NCI-H774 (cell line): ENCODE results near the gene PCDHGA8.
"Not testable (repeated sequence)": the region's sequence is repeated elsewhere in the genome, so short reads cannot be mapped to it uniquely, and the experiment has no call there.

ENCODE experiments used
- DNase-seq: peaks from one replicate; lab custom pipeline; 2025; lab: John Stamatoyannopoulos, UW

PCDHGA8 gene

DNA sequence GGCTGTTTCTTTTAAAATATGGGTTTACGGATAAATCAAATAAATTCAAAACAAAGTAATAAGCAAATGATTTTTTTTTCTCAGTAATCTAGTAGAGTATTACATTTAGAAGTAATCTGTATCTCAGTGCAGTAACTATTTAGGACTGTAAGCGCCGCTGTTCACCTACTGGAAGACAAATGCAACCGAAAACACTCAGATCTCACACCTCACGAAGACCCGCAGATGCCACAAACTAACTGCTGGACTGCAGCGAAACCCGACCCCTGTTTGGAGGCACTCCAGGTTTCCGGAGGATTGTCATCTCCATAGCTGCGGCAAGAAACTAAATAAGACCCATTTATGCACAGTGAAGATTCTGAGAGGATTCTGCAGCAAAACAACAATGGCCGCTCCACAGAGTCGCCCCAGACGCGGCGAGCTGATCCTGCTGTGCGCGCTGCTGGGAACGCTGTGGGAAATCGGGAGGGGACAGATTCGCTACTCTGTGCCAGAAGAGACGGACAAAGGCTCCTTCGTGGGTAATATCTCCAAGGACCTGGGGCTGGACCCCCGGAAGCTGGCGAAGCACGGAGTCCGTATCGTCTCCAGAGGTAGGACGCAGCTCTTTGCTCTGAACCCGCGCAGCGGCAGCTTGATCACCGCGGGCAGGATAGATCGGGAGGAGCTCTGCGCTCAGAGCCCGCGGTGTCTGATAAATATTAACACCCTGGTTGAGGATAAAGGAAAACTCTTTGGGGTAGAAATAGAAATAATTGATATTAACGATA lies at the start of gene PCDHGA8:
Gene PCDHGA8 (plus strand): TSS at position 205 of the 770 bp plus-strand sequence. CDS start 181 bp downstream, at position 386.
- no peak for DNase-seq

GRCh38 chr5:141342773-141343172 lies 49.7 kb upstream of the PCDHGA8 start:
- DNase-seq, result no peak

GRCh38 chr5:141343242-141343952 lies 49.0 kb upstream of the PCDHGA8 start, which contains the start of gene PCDHGA3:
PCDHGA3 (plus strand) TSS chr5:141343829; CDS start chr5:141344034, 205 bp downstream.
- no peak for DNase-seq

- no peak for DNase-seq
Observed at GRCh38 chr5:141343953-141344463, 48.4 kb upstream of the PCDHGA8 start.

DNA sequence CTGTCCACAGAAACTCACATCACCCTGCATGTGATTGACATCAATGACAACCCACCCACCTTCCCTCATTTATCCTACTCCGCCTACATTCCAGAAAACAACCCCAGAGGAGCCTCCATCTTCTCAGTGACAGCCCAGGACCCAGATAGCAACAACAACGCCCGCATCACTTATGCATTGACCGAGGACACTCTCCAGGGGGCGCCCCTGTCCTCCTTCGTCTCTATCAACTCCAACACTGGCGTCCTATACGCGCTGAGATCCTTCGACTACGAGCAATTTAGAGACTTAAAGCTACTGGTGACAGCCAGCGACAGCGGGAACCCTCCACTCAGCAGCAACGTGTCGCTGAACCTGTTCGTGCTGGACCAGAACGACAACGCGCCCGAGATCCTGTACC lies 47.1 kb upstream of the PCDHGA8 start:
- DNase-seq, result no peak

DNA sequence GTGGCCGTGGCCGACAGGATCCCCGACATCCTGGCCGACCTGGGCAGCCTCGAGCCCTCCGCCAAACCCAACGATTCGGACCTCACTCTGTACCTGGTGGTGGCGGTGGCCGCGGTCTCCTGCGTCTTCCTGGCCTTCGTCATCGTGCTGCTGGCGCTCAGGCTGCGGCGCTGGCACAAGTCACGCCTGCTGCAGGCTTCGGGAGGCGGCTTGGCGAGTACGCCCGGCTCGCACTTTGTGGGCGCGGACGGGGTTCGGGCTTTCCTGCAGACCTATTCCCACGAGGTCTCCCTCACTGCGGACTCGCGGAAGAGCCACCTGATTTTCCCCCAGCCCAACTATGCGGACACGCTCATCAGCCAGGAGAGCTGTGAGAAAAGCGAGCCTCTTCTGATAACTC lies 46.4 kb upstream of the PCDHGA8 start:
- not testable (repeated sequence) for DNase-seq

DNA sequence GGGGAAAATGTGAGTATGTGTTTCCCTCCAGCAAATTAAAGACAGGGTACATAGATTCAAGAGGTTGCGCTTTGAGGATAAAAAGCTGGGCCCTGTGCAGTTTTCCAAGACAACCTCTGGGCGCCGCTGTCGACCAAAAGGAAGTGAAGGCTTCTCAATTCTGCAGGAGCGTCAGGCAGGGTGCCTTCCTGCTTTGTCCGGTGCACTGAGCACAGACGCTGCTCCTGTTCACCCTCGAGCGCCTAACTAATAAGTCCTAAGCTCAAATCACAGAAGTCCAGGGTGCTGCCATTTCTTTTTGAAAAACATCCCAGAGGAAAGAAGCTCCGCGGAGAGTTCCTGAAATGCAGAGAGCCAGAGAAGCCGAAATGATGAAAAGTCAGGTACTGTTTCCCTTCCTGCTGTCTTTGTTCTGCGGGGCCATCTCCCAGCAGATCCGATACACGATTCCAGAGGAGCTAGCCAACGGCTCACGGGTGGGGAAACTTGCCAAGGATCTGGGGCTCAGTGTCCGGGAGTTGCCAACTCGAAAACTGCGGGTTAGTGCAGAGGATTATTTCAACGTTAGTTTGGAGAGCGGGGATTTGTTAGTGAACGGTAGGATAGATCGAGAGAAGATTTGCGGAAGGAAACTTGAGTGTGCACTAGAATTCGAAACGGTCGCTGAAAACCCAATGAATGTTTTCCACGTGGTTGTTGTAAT lies 42.4 kb upstream of the PCDHGA8 start, which contains the start of gene PCDHGB1:
Gene PCDHGB1 (plus strand): TSS at position 183 of the 703 bp plus-strand sequence. CDS start 162 bp downstream, at position 345.
- DNase-seq, result peak; percentile 33

GRCh38 chr5:141351591-141351990 lies 40.8 kb upstream of the PCDHGA8 start:
- DNase-seq, result no peak

- no peak for DNase-seq
Observed at GRCh38 chr5:141354900-141355469, 37.4 kb upstream of the PCDHGA8 start, which contains the start of gene PCDHGA4. PCDHGA4 (plus strand) TSS chr5:141355021; CDS start chr5:141355108, 87 bp downstream.

DNA sequence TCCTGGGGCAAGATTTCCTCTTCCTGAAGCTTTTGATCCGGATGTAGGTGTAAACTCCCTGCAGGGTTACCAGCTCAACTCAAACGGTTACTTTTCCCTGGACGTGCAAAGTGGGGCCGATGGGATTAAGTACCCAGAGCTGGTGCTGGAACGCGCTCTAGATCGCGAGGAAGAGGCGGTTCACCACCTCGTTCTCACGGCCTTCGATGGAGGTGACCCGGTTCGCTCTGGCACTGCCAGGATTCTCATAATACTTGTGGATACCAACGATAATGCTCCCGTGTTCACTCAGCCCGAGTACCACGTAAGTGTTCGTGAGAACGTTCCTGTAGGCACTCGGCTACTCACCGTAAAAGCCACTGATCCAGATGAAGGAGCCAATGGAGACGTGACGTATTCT lies 36.8 kb upstream of the PCDHGA8 start:
- no peak for DNase-seq

DNA sequence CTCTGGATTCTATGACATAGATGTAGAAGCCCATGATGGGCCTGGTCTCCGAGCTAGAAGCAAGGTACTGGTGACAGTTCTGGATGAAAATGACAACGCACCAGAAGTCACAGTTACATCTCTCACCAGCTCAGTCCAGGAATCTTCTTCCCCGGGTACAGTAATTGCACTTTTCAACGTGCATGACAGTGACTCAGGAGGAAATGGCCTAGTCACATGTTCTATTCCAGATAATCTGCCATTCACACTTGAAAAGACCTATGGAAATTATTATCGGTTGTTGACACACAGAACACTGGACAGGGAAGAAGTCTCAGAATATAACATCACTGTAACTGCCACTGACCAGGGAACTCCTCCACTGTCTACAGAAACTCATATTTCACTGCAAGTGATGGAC lies 36.3 kb upstream of the PCDHGA8 start:
- no peak for DNase-seq

GRCh38 chr5:141356950-141357349 lies 35.5 kb upstream of the PCDHGA8 start:
- no peak for DNase-seq

DNA sequence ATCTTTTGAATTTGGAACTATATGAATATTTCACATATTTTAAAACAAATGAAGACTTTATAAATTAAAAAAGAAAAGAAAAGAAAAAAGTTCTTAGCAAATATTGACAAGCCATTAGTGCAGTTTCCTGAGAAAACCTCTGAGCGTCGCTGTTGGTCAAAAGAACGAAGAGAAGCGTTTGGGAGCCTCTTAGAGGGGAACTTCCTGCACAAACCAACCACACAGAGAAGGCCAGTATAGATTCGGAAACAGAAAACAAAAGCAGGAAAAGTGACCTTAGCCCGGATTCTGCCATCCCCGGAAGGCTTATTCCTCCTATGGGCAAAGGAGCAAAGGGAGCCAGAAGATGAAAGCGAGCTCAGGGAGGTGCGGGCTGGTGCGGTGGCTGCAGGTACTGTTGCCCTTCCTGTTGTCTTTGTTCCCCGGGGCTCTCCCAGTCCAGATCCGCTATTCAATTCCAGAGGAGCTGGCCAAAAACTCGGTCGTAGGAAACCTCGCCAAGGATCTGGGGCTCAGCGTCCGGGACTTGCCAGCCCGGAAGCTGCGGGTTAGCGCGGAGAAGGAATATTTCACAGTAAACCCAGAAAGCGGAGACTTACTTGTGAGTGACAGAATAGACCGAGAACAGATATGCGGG lies 32.5 kb upstream of the PCDHGA8 start, which contains the start of gene PCDHGB2:
Gene PCDHGB2 (plus strand): TSS at position 205 of the 637 bp plus-strand sequence. CDS start 142 bp downstream, at position 347.
- DNase-seq, result no peak

GRCh38 chr5:141360685-141361084 lies 31.7 kb upstream of the PCDHGA8 start:
- DNase-seq, result no peak

GRCh38 chr5:141362719-141363118 lies 29.7 kb upstream of the PCDHGA8 start:
- DNase-seq, result no peak

DNA sequence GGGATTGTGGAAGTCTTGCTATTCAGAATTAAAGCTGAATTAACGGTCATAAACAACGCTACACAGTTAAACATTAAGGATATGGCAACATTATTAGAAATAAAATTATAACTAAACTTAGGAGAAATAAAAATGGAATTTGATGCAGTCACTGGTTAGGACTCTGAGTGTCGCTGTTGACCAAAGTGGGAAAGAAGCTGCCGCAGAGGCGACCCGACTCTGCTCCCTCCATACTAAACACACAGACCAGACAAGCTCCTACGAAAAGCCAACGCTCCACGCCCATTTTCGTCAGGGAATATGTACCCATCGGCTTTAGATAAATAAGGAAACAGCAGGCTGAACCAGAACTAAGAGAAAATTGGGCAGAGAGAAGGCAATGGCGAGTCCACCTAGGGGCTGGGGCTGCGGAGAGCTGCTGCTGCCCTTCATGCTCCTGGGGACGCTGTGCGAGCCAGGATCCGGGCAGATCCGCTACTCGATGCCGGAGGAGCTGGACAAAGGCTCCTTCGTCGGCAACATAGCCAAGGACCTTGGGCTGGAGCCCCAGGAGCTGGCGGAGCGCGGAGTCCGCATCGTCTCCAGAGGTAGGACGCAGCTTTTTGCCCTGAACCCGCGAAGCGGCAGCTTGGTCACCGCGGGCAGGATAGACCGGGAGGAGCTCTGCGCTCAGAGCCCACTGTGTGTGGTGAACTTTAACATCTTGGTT lies 28.3 kb upstream of the PCDHGA8 start, which contains the start of gene PCDHGA5:
Gene PCDHGA5 (plus strand): TSS at position 211 of the 709 bp plus-strand sequence. CDS start 169 bp downstream, at position 380.
- no peak for DNase-seq

DNA sequence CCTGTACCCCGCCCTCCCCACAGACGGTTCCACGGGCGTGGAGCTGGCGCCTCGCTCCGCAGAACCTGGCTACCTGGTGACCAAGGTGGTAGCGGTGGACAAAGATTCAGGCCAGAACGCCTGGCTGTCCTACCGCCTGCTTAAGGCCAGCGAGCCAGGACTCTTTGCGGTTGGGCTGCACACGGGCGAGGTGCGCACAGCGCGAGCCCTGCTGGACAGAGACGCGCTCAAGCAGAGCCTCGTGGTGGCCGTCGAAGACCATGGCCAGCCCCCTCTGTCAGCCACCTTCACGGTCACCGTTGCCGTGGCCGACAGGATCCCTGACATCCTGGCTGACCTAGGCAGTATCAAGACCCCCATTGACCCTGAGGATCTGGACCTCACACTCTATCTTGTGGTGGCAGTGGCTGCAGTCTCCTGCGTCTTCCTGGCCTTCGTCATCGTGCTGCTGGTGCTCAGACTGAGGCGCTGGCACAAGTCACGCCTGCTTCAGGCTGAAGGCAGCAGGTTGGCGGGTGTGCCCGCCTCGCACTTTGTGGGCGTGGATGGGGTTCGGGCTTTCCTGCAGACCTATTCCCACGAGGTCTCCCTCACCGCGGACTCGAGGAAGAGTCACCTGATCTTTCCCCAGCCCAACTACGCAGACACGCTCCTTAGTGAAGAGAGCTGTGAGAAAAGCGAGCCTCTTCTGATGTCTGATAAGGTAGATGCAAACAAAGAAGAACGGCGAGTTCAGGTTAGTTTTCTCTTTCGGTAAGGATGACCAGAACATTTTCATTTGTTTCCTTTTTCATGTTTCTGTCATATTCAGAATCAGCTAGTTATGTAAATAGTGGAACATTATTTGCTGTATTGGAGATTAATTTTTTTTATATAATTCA lies 26.2 kb upstream of the PCDHGA8 start:
- DNase-seq, result no peak

- DNase-seq, result no peak
Observed at GRCh38 chr5:141369994-141370848, 22.2 kb upstream of the PCDHGA8 start, which contains the start of gene PCDHGB3. PCDHGB3 (plus strand) TSS chr5:141370242; CDS start chr5:141370395, 153 bp downstream.
